DMS153 (cell line): ENCODE measurements around the gene DPF3.

ENCODE experiments used
- DNase-seq: peaks from one replicate; lab custom pipeline; 2025; lab: John Stamatoyannopoulos, UW

The DPF3 gene

GRCh38 chr14:72615451-72616121, 278.3 kb downstream of the DPF3 start:
- no peak for DNase-seq

DNA sequence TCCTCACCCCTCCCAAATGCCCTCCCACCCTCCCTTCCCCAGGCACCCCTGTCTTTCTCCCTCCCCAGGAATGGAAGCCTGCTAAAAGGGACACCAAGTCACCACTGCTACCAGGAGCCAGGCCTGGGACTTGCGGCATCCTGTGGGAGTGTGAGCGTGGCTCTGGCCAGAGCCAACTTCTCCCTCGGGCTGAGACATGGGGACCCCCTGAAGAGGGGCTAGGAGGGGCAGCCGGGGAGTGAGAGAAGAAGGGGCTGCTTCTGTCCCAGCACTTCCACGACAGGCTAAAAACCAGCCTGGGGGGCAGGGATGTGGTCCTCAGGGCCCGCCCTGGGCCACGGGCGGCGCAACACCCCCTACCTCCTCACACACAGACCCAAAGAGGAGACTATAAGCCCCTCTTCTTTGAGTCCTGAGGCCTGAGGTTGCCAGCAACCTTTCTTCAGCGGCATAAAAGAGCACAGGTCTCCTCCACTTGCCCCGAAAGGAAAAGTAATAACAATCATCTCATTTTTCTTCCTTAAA, 278.9 kb downstream of the DPF3 start:
- DNase-seq: no peak

DNA sequence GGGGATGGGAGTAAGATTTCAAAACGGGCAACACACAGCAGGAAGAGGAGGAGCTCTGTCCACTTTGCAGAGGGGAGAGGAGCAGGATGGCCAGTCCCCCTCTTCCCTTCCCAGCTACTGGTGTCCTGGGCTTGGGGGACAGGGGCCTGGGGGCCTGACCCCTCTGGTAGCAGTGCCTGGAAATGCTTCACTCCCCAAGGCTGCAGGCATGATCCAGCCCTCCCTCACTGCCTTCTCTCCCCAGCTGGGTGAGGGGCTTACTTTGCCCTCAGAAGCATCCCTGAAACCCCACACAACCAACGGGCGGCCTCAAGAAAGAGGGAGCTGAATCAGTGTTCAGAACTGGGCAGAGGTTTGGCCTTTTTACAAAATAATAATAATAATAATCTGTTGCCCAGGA, 279.5 kb downstream of the DPF3 start:
- no peak for DNase-seq

DNA sequence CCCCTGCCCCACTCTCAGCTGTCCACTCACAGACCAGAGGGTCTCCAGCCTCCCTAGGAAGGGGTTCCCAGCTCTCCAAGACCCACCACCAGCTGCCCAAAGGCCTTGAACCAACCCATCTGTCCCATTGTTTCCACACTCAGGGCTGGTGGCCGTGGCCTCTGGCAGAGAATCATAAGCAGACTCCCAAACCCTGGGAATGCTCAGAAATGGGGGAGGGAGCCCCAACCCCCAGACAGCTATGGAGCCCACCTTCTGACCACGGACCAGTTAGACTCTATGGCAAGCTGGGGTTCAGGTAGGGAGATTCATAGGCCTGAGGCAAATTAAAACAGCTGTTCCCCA, 280.0 kb downstream of the DPF3 start:
- DNase-seq: no peak

DNA sequence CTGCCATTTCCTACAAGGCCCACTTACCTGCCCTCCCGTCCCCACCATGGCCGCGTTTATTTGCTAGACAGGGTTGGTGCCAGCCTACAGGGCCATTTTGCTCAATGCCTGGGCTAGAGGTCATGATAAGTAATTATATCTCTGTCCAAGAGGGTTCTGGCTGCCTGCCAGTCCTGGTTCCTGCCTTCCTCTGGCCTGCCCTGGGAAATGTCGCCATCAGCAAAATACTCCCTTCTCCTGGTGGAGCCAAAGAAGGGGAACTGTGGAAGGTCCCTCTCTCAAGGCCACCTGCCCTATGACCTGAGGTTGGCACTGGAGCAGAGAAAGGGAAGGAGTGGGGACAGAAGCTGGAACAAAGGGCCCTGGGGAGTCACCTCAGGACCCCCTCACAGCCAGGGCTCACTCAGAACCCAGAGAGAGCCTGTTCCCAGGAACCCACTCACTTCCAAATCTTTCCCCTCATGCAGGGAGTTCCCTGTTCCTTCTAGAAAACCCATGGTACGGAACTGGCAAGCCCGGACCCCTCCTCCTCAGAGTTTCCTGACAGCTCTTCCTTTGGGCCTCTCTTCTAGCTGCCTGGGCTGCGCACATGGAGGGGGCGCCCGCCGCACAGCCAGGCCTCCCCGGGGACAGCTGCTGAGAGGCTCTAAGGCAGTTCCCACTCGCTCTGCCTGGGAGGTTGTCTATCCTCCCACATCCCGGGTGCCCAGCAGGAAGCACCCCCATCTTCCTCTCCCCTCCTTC, 280.5 kb downstream of the DPF3 start:
- no peak for DNase-seq

GRCh38 chr14:72612041-72612440, 281.9 kb downstream of the DPF3 start:
- DNase-seq: no peak

DNA sequence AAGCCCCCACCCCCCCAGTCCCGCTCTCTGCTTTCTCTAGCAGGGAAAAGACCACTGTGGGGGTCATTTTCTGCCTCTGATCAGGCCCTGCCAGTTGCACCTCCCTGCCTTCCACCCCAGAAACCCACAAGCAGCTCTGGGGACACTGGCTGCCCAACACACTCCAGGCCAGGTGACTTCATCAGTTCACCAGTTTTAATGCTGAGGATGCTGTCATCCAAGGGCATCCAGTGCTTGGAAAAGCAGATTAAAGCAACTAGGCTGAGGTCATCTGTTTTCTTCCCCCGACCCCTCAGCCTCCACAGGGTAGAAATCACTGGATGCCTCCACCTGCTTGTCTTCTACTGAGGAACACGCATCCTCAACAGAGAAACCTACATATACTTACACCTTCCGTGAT, 282.4 kb downstream of the DPF3 start:
- DNase-seq: no peak

DNA sequence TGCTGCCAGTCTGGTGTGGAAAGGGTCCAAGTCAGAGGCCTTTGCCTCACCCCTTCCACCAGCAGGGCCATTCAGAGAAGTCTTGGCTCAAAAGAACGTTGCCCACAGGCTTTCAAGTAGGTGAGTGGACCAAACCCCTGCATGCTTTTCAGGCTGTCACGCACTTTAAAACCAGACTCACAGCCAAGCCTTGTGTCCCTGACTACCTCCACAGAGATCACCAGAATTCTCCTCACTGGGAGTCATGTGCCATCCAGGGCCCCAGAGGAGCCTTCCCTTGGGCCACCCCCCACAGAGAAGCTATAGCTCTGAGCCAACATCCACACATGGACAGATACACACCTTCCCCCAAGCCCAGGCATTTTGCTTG, 283.1 kb downstream of the DPF3 start:
- DNase-seq: no peak

DNA sequence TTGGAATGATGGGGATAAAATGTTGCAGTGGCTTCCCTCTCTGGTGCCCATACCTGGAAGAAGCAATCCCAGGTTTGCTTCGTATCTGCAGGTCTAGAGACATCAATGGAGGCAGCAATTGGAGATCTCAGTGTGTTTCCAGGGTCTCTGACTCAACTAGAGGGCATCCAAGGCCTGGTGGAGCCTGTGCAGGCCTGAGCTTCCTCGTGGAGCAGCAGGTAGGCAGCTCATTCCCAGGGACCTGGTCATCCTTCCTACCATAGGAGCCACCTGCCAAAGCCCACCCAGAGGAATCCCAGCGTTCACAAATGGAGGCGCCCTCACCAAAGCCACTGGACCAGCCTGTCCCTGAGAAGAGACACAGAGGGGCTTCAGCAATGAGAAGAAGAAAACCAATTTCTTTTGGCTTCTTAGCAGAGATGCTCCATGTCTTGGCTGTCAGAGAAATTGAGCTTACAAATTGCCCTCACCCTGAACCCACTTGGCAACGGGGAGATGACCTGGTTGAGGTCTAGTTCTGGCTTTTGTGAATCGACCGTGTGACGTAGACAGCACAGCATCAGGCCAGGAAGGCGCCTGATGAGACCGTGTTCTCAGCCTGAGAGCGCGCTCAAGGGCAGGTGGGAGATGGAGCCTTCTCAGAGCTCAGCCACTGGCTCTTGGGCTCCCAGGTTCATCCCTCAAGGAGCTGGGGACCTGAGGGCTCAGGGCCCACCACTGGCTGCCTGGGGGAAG, 283.6 kb downstream of the DPF3 start:
- no peak for DNase-seq

DNA sequence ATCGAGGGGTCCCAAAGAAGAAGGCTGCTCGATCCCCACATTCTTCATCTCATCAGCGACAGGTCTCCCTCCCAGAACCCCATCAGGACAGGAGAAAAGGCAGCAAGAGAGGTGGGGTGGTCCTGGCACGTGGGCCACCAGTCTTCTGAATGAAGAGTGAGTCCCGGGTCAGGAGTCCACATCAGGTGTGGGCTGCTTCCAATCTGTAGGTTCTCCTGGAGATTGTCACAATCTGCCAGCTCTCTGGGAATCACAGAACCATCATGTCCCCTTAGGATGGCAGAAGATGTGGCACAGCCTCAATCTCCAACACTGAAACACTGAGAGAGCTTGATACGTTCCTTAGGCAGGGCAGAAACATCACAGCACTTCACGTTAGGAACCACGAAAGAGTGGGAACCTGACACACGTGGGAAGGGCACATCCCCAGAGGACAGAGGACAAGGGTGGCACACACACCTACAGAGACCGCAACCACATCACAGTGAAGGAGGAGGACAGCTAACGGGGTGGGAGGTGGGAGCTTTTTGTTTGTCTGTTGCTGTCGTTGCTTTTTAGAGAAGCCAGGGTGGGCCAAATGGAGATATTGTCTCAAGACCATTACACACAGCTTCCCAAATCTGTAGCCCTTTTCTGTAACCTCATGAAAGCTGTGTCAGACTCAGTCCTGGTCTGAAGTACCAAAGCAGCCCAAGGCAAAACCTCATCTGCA, 284.5 kb downstream of the DPF3 start:
- no peak for DNase-seq

GRCh38 chr14:72608391-72609204, 285.3 kb downstream of the DPF3 start:
- no peak for DNase-seq

- DNase-seq: no peak
Measured at GRCh38 chr14:72607386-72608130, 286.3 kb downstream of the DPF3 start.

- no peak for DNase-seq
Measured at GRCh38 chr14:72606879-72607278, 287.0 kb downstream of the DPF3 start.

DNA sequence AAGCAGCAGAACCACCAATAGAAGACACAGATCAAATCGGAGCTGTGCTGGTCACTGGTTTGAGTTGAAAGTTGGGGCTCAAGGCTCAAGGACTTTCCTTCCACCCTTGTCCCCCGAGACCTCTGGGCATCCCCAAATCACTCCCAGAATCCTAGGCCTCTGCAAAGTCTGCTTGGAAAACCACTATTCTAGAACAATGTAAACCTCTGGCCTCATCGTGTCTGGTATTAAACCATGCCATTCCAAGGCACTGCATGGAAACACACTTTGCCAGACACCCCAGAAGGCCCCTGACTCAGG, 288.0 kb downstream of the DPF3 start:
- DNase-seq: no peak

- DNase-seq: no peak
Measured at GRCh38 chr14:72605096-72605920, 288.6 kb downstream of the DPF3 start.

GRCh38 chr14:72604133-72604532, 289.8 kb downstream of the DPF3 start:
- no peak for DNase-seq

GRCh38 chr14:72603639-72604038, 290.3 kb downstream of the DPF3 start:
- no peak for DNase-seq

DNA sequence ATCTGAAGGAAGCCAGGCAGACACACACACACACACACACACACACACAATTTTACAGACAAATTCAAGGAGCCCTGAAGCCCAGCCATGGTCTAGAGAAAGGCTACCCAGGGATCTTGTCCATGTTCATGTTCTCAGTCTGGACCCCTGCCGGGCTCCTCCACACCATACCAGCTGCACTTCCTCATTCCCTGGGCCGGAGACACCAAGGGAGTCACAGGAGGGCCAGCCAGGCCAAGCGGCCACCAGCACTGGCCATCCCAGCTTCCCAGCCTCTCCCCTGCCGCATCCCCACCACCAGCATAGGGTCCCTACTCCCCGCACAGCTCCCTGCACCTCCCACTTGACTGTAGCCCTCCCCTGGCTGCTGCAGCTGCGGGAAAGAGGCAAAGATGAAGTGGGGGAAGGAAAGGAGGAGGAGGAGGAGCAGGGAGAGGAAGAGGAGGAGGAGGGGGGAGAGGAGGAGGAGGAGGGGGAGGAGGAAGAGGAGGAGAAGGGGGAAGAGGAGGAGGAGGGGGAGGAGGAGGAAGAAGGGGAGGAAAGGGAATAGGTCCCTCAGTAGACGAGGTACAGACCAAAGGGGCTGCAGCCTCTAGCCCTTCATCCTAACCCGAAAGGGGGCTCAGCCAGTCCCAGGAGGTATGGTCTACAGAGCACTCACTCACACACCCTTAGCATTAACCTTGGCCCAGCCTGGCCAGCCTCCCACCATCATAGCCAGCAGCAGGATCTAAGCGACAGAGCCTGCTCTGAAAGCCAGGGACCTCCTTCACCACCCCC, 293.2 kb downstream of the DPF3 start:
- no peak for DNase-seq
